HG03457 (cell line): ENCODE data around the gene CDK5RAP1.

Experiments used
- ATAC-seq: cut with Tn5 transposase; IDR thresholded peaks from one replicate; pipeline ENCODE4 v1.9.1; 2021; ENCODE audit warnings: moderate number of reproducible peaks; ENCODE audit not compliant: unreplicated experiment

The CDK5RAP1 gene

DNA sequence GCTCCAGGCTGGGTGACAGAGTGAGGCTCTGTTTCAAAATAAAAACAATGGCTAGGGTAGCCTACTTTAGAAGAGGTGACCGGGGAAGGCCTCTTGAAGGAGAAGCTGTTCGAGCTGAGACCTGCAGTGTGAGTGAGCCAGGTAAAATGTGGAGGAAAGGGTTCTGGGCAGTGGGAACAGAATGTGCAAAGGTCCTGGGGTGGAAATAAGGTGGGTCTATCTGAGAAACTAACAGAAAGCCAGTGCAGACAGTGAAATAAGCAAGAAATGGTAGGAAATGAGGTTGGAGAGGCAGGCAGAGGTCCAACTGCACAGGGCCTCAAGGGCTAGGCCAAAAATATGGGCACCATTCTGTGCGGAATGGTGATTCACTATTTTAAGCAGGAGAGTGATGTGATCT, 64.9 kb downstream of the CDK5RAP1 start:
- ATAC-seq, result no peak

DNA sequence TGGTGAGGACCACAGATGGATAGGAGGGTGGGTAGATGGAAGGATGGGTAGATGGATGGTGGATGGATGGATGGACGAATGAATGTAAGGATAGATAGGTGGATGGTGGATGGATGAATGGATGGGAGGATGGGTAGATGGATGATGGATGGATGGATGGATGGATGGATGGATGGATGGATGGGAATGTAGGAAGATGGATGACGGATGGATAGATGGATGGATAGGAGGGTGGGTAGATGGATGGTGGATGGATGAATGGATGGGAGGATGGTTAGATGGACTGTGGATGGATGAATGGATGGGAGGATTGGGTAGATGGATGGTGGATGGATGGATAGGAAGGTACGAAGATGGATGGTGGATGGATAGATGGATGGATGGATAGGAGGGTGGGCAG, 67.2 kb downstream of the CDK5RAP1 start:
- ATAC-seq, result no peak

DNA sequence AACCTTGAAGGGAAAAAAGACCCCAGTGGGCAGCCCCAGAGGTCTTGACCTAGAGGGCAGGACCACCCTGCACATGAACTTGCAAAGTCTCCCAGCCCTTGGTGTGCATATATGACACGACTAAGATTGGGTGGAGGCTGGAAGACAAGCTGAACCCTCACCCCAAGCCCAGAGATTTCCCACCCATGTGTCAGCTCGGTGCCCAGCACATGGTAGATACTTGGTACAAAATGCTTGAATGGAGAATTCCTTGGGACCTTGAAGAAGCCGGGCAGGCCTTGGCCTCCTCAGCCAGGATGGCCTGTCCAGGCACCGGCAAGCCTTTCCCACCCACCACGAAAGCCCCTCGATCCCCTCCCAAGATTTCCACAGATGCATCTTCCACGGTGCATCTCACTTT, 67.7 kb downstream of the CDK5RAP1 start:
- ATAC-seq, result no peak

DNA sequence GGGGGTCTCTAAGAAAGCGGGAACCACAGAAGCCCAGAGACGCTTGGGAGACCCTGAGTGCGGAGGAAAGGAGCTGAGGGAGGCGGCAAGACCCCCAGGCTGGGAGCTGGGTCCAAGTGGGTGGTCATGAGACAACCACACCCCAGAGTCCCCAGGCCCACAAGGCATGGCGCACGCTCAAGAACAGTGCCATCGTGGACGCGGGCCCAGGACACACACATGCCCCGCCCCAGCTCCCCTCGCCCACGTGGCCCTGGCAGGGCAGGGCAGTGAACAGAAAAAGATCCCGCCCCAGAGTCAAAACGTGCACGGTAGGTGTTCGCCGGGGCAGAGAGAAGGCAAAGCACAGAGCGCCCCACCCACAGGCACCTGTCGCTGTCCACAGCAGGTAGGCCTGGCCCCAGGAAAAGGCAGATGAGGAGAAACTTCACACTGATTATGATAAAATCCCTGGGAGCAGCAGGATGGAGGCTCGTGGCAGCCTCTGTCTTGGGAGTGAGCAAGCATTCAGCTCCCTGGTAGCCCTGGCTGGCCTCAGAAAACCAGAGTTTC, 68.3 kb downstream of the CDK5RAP1 start:
- ATAC-seq, result no peak

DNA sequence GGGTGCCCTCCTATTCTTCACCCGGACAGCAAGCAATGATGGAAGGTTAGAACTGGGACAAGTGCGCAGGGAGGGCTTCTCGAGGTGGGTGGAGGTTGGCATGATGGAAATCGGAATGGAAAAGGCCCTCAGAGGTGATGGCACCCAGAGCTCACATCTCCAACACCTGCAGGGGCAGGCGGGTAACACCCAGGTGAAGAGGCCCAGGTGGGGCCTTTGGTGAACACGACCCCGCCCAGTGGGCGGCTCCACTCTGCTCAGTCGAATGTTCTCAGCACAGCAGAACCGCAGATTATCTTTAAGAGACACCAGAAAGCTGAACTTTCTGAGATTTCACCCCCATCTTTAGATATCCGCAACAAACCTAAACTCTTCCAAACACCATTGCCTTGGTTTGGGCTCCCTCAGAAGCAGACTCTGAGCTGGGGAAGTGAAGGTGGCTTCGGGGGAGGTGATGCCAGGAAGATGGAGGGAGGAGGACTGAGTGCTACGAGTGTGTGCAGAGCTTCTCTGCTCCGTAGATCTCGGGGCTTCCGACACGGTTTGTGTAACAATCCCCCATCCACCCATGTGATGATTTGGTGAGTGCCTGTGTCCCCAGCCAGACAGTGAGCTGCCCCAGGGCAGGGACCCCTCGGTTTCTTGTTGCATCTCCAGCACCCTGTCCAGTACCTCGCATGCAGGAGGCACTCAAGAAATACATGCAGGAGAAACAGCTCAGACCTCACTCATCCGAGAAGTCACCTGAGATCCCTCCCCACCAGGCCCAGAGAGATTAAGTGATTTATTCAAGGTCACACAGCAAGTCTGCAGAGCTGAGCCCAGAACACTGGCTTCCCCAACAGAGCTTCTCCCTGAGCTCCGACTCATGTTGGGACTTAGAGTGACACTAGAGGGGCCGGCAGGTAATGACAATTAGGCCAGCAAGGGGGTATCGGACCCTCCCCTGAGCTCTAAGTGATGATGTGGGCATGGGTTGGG, 72.9 kb downstream of the CDK5RAP1 start:
- no peak for ATAC-seq

DNA sequence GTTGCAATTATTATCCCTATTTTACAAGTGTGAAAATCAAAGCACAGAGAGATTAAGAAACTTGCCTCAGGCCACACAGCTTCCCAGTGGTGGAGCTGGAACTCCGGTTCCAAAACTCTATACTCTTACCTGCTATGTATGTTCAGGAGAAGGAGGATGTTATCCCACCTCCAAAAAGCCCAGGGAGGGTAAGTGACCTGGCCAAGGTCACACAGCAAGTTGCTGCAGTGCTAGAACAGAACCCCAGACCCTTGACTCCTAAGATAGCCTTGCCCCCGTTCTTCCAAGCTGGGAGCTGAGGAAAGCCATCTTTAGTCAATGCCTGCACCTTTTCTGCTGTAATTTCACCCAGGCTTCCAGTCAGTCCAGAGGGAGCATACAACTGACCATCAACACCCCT, 76.0 kb downstream of the CDK5RAP1 start:
- no peak for ATAC-seq

DNA sequence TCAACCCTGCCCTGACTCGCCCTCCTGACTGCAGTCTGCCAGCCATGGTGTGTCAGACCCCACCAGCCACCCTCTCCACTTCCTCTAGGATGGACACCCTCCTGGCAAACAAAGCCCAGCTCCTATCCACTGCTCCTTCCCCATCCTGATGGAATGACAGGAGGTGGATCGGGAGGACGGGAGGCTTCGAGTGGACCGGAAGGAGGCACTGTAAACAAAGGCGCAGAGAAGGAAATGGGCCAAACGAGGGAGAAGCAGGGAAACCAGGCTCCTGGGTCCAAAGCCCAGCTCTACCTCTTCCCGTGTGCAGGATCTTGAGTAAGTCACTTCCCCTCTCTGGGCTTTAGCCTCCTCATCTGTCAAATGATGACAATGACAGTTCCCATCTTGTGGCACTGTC, 78.1 kb downstream of the CDK5RAP1 start:
- no peak for ATAC-seq

DNA sequence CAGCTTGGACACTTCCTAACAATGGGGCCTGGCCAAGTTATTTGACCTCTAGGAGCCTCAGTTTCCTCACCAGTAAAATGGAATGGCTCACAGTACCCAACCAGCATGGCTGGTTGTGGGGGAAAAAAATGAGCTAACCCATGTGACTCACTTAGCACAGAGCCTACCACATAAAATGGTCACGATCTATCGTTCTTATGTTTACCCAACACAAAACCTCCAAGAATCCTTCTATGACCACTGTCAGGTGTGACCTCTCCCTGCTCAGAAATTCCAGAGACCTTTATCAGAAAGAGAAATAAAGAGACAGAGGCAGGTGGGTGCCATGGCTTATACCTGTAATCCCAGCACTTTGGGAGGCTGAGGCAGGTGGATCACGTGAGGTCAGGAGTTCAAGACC, 78.9 kb downstream of the CDK5RAP1 start:
- ATAC-seq, result no peak

DNA sequence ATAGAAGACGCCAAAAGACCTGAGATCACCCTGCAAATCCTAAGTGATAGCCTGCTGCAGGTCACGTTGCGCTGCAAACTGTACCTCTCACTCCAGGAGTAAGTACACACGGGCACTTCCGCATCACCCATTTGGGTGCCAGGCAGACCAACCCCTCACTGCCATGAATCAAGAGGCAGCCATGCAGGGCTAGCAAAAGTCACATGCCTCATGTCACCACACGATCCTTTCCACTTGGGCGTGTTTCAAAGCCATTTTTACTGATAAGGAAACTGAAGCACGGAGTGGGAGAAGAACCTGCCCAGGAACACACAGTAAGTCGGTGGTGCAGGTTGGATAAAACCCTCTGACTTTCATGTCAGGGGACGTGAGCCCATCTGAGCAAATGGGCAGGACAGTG, 81.3 kb downstream of the CDK5RAP1 start:
- ATAC-seq, result no peak

DNA sequence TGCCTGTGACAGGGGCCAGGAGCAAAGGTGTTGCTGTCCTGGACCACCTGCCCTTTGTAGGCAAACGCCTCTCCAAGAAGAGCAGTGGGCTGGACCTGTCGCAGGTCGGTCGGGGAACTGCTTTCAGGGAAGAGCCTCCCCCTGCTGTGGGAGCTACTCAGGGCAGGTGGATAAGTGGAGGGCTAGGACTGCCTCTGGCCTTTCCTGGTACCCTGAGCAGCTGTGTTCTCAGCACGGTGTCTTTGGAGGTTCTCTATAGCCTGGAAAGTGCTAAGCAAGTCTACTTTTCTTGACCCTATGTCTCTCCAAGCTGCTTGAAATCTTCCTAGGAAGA, 83.3 kb downstream of the CDK5RAP1 start:
- ATAC-seq, result no peak

DNA sequence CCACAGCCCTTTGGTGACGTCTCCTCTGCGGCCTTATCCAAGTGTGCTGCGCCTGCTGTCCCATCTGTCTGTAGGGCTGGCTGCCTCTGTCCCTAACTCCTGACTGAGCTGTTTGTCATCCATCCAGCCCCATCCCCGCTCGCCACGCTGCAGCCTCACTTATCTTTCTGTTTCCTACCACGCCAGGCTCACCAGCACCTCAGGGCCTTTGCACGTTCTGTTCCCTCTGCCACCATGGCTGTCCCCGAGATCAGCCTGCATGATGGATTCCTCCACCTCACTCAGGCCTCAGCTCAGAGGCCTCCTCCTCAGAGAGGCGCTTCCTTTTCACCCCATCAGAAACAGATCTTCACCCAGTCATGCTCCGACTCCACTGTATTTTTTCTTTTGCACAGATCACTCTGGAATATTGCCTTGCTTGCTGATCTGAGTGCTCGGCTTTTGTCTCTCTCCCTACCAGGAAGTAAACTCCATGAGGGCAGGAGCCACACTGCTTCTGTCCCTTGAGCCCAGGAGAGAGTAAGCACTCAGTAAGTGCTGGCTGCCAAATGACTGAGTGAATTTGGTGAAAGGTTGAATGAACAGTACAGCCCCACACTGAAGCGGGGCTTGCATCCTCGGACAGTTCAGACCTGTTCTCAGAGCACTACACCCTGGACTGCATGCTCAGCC, 83.8 kb downstream of the CDK5RAP1 start:
- no peak for ATAC-seq

DNA sequence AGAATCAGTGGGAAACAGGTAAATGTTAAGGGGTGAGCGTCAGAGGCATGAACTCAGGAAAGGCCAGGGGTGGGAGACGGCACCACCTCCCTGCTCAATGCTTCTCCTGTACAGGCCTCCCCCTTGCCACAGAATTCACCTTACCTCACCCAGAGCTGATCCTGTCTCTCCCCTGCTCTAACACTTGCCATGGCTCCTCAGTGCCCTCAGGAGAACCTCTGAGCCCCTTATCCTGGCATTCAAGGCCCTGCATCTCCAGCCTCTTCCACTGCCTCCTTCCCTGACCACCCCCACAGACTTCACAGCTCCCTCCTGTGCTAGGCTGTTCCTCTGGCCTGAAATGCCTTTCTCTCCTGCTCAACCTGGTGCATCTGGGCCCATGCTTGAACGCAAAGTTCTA, 84.4 kb downstream of the CDK5RAP1 start:
- no peak for ATAC-seq

DNA sequence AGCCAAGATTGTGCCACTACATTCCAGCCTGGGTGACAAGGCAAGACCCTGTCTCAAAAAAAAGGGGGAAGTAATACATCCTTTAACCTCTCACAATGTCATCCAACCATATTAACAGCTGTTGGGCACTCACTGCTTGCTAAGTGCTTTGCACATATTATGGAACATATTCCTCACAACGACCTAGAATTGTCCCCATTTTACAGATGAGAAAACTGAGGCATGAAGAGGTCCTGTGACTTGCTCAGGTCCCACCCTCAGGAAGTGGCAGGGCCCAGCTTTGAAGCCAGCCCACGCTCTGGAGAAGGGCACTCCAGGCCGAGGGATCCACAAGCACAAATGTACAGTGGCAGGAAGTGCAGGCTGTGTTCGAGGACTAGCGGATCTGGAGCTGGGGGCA, 85.0 kb downstream of the CDK5RAP1 start:
- ATAC-seq, result no peak

DNA sequence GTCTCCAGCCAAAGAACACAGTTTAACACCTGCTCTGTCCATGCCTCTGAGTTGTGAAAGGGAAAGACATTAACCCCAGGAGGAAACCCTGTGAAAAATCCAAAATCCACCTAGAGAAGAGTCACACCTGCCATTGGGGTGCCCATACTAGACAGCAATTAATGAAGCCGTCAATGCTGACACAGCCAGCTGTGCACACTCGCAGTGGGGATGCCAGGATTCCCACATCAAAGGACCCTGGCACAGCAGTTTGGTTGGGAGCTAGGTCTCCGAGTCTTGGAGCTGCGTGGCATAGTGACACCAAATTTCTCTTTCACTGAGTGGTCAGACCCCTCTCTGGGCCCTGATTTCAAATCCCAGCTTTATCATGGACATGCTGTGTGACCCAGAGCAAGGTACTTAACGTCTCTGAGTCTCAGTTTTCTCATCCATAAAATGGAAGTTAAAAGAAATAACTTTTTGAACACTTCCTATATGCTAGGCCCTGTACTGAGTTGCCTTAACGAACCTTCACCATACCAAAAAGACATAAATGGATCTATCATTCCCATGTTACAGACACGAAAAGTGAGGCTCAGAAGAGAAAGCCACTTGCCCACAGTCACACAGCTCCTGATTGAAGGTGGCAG, 87.5 kb downstream of the CDK5RAP1 start:
- ATAC-seq, result no peak

DNA sequence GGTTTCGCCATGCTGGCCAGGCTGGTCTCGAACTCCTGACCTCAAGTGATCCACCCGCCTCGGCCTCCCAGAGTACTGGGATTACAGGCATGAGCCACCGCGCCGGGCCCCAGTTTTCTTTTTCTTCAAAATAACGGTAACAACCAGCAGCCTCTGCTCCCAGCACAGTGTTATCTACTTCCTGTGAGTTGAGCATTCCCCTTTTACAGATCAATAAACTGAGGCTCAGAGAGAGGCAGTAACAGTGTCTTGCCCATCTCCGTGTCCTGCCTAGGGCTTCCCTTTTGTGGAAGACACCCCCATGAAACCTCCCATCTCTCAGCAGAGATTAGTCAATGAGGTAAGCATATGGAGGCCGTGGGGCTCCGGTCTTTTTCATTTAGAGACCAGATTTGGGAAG, 88.7 kb downstream of the CDK5RAP1 start:
- ATAC-seq, result no peak

DNA sequence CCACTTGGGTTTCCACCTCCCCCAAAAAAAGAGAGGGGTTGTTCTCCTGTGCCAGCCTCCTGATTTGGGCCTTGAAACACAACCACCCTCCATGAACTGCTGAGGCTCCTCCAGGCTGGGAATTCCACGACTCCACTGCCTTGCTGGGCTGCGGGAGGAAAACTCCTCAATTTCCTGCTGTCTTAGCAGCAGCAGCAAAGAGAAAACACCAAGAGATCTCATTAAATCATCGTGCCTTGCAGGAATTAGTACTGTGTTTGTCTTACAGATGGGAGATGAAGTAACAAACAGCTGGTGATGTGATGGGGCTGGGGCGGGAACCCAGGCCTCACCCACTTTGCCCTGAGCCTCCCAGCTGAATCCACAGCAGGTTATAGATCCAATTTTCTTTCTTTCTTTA, 89.3 kb downstream of the CDK5RAP1 start:
- no peak for ATAC-seq

DNA sequence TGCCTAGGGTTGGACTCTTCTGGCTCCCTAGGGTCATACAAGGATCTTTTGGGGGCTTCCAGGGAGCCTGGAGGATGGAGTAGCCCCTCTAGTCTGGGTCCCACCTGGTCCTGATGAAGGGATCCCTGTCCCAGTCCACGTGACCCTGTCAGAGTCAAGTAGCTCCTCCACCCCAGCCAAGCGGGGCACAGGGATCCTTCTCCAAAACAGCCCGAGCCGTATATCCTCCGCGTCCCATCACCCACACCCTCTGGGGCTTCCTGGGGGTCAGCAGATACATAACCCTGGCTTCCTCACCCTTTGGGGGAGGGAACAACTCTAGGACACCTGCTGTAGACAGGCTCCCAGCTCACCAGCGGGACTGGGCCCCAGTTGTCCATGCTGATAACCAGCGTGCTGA, 90.3 kb downstream of the CDK5RAP1 start:
- no peak for ATAC-seq

DNA sequence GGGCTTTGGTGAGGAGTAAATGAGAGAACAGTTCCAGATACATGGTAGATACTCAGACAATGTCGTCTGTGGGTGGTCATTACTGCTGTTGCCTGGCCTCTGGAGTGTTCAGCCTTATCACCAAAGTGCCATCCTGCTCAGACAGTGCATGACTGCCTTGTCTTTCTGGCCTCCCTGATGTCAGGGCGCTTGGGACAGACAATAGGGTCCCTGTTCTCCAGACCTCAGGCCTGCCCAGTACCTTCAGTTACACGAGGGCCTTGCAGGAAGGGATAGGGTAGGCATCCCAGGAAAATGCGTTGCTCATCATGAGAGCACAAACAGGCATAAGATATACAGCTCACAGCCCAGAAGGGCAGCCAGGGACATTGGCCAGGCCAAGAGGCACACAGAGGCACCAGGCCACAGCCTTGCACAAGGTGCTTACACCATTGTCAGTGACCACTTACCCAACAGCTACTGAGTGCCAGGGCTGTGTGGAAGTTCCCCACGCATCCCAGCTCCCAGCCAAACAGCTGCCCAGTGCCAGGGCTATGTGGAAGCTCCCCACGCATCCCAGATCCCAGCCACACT, 90.9 kb downstream of the CDK5RAP1 start:
- no peak for ATAC-seq

DNA sequence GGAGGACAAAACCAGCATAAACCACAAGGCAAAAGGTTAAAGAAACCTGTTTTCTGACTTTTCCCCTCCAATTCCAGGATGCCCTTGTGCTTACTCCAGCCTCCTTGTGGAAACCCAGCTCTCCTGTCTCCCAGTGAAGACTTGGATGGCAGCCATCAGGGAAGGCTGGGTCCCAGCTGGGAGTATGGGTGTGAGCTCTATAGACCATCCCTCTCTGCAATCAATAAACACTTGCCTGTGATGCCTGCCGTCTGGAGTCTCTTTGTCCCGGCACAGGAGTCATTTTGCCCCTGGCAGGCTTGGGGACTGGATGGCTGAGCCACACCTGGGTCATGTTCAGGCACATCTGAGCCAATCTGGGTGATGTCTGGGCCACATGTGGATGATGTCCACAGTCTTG, 91.7 kb downstream of the CDK5RAP1 start:
- ATAC-seq, result no peak
